Adipose tissue (tissue), 3 donors: ENCODE measurements around the gene OR8A1. TPM values are rescaled to one million over a fixed set of nuclear protein-coding genes. Genes with fewer than 3 reads are reported as not detected.

Experiments
- polyA plus RNA-seq, 3 donors: library from polyadenylated mRNA; stranded (reverse); fragments of 200-250 nt; gene quantifications; one replicate each; pipeline ENCODE4 v1.2.3, GENCODE V29; 2013
- donor health status: healthy with polysubstance abuse.
- donor health status: Bipolar disorder and iron deficiency.
- donor health status: healthy.

Gene OR8A1
- polyA plus RNA-seq, 3 donors = under 0.01 TPM; not detected in 2

Other genes with a start within 250 kb of the OR8A1 start
- gene OR8D2, start 249.8 kb upstream of the OR8A1 start, polyA plus RNA-seq = not detected
- not detected for gene OR8B2, start 185.5 kb upstream of the OR8A1 start, polyA plus RNA-seq
- not detected for gene OR8B3, start 171.0 kb upstream of the OR8A1 start, polyA plus RNA-seq
- not detected for gene OR8B4, start 145.1 kb upstream of the OR8A1 start, polyA plus RNA-seq
- not detected for gene OR8B8, start 124.3 kb upstream of the OR8A1 start, polyA plus RNA-seq
- gene OR8B12, start 26.3 kb upstream of the OR8A1 start, polyA plus RNA-seq = not detected
- gene PANX3, start 41.4 kb downstream of the OR8A1 start, polyA plus RNA-seq = not detected
- 10 to 100 TPM; 14.7 to 26.1 (median 25.9) TPM for gene TBRG1, start 52.9 kb downstream of the OR8A1 start, polyA plus RNA-seq
- 10 to 100 TPM in 2 of 3 donors, 1 to 10 TPM in 1; 7.1 to 13.8 (median 11.0) TPM for gene SIAE, start 103.7 kb downstream of the OR8A1 start, polyA plus RNA-seq
- 1 to 10 TPM; 2.3 to 5.5 (median 2.8) TPM for gene SPA17, start 103.9 kb downstream of the OR8A1 start, polyA plus RNA-seq
- 10 to 100 TPM in 1 of 3 donors, 1 to 10 TPM in 2; 1.2 to 17.0 (median 5.3) TPM for gene NRGN, start 169.9 kb downstream of the OR8A1 start, polyA plus RNA-seq
- 10 to 100 TPM in 1 of 3 donors, 1 to 10 TPM in 2; 1.2 to 36.1 (median 3.5) TPM for gene VSIG2, start 182.3 kb downstream of the OR8A1 start, polyA plus RNA-seq
- 100 to 1,000 TPM in 1 of 3 donors, 10 to 100 TPM in 2; 17.6 to 116 (median 53.3) TPM for gene ESAM, start 192.3 kb downstream of the OR8A1 start, polyA plus RNA-seq
- 1 to 10 TPM; 4.8 to 6.1 (median 5.3) TPM for gene MSANTD2, start 230.4 kb downstream of the OR8A1 start, polyA plus RNA-seq